Islet of Langerhans (tissue), 1 donor: ENCODE data around the gene MC4R.

Experiments used
- FAIRE-seq: peaks from one replicate; lab custom pipeline; 2011; peaks lifted over from hg19 to GRCh38; lab: Jason Lieb, UNC

The MC4R gene

DNA sequence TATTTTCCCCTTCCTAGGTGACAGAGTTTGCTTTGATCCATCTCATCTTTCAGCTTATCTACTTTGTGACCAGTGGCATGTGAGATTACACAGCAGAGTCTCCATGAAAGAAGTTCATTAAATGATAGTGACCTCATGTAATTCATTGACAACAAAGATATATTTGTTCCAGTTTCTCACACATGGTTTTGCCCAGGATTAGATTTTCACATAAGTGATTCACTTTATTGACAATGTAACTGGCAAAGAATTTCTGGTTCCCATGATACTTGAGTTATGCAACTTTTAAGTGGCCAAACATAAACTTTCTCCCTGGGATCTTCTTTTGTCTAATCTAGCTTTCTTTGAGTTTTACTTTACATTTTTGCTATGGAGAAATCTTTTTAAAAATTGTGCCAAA, 50.0 kb downstream of the MC4R start:
- FAIRE-seq = no peak
